ENCODE measurements around the gene USH2A. TPM values are rescaled to one million over a fixed set of nuclear protein-coding genes. Genes with fewer than 3 reads are reported as not detected.

The USH2A gene
- total RNA-seq, 2 donors from 2014 or later: not detected

DNA sequence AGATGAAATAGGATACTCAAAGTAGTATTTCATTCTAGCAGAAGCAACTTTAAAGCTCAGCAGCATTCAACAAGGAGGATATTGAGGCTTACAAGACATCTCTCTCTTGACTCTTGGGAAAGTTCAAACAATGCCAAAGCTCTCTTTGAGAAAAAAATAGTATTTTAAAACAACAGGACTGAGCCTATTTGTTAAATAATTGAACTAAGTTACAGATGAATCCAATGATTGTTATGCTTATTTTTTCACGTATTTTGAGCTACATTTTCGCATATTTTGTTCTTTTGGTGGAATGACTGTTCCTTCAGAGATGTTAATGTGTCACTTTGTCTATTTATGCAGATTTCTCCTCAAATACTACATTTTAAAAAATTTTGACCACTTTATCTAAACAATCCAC, 655.5 kb downstream of the USH2A start:
- peaks cover 5 to 7% of the 10 kb centered on the region in 2 donors for H3K9me3 Mint-ChIP-seq
- H3K36me3 Mint-ChIP-seq (ENCODE audit: insufficient read depth in 2 of 2): no peaks in the 10 kb centered on the region
- DNase-seq (no peak), ATAC-seq (replicated peaks in 1 of 2) (no peak)
- no peak overlapping the region for H3K4me3 Mint-ChIP-seq
- H3K27ac Mint-ChIP-seq: no peak overlapping the region
- H3K4me1 Mint-ChIP-seq (ENCODE audit: low read depth): no peaks in the 10 kb centered on the region
- H3K27me3 Mint-ChIP-seq (ENCODE audit: low read depth): no peaks in the 10 kb centered on the region

DNA sequence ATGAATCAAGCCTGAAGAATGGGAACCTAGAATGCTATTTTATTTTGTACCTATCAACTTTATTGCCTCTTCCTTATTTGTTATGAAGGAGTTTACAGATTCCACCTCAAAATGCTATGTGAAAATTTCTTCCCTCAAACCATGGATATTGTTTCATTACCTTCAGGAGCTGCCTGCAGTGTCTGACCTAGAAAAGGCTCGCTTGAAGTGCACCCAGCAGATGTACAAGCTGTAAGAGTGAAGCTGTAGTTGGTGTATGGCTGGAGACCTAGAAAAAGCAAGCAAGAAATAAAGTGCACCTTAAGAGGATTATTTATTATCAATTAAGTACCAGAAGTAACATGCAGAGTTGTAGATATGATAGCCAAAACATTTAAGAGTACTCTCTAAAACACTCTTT, 656.7 kb downstream of the USH2A start:
- Mint-ChIP-seq H3K4me1 (ENCODE audit: low read depth) (no peaks in the 10 kb centered on the region), H3K4me3 (no peak overlapping the region), H3K27ac (no peak overlapping the region), H3K36me3 (ENCODE audit: insufficient read depth in 2 of 2) (no peaks in the 10 kb centered on the region), H3K27me3 (ENCODE audit: low read depth) (no peaks in the 10 kb centered on the region), H3K9me3 (peaks cover 4 to 5% of the 10 kb centered on the region in 2 donors)
- no peak for DNase-seq
- ATAC-seq (replicated peaks in 1 of 2): no peak

DNA sequence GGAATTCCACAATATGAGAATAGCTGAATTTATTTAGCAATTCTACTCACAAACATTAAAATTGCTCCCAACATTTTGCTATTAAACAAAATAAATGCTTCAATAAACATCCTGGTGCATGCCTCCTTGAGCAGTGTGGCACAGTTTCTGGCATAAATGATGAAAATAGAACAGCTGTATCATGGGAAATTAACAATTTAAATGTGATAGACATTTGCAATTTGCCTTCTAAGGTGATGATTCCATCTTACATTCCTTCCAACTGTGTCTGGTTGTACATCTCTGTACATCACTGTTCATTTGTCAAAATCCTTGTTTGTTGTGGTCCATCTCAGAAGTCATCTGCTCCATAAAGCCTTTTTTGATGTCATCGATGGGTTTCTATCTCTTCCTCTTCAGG, 657.4 kb downstream of the USH2A start:
- Mint-ChIP-seq H3K4me1 (ENCODE audit: low read depth) (no peaks in the 10 kb centered on the region), H3K9me3 (peaks cover 4 to 5% of the 10 kb centered on the region in 2 donors), H3K27me3 (ENCODE audit: low read depth) (no peaks in the 10 kb centered on the region), H3K4me3 (no peak overlapping the region), H3K27ac (no peak overlapping the region), H3K36me3 (ENCODE audit: insufficient read depth in 2 of 2) (no peaks in the 10 kb centered on the region)
- DNase-seq (no peak), ATAC-seq (replicated peaks in 1 of 2) (no peak)

DNA sequence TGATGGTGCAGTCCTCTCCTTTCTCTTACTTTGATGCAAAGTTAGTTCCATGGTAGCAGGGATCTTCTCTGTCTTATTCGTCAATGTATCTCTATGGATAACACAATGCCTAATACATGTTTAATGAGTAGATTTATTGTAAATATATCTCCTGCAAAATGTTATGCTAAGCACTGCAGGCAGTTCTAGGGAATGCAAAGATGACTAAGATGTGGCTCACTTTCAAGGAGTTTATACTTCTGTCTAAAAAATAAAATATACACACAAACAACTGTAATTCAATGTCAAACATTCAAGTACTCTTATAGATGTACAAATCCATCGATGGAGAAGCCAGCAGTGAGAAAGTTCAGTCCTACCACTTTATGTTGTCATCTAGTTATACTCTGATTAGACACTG, 661.8 kb downstream of the USH2A start:
- H3K4me3 Mint-ChIP-seq: no peak overlapping the region
- ATAC-seq (replicated peaks in 1 of 2) (no peak), DNase-seq (no peak)
- no peaks in the 10 kb centered on the region for H3K27me3 Mint-ChIP-seq (ENCODE audit: low read depth)
- no peaks in the 10 kb centered on the region for H3K36me3 Mint-ChIP-seq (ENCODE audit: insufficient read depth in 2 of 2)
- H3K9me3 Mint-ChIP-seq: peaks cover 2 to 8% of the 10 kb centered on the region in 2 donors
- no peak overlapping the region for H3K27ac Mint-ChIP-seq
- no peaks in the 10 kb centered on the region for H3K4me1 Mint-ChIP-seq (ENCODE audit: low read depth)

DNA sequence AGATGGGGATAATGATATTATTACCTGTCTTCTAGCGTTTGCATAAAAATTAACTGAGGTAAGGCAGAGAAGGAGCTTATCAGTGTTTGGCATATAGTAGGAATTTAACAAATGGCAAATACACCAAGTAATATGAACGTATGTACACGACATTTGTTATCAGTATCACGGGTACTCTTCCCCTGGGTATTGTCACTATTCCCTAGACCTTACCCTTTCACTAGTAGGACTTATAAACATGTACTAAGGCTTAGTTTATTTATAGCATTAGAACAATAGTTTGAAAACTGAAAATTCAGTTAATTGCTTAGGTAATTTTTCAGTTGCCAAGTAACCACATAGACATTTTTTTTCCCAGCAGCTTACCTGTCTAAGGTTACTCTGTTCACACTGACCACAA, 669.1 kb downstream of the USH2A start:
- Mint-ChIP-seq H3K4me1 (ENCODE audit: low read depth) (no peaks in the 10 kb centered on the region), H3K27ac (no peak overlapping the region), H3K4me3 (no peak overlapping the region), H3K27me3 (ENCODE audit: low read depth) (no peaks in the 10 kb centered on the region), H3K9me3 (peaks cover 1 to 2% of the 10 kb centered on the region in 2 donors), H3K36me3 (ENCODE audit: insufficient read depth in 2 of 2) (no peaks in the 10 kb centered on the region)
- DNase-seq (no peak), ATAC-seq (replicated peaks in 1 of 2) (no peak)

DNA sequence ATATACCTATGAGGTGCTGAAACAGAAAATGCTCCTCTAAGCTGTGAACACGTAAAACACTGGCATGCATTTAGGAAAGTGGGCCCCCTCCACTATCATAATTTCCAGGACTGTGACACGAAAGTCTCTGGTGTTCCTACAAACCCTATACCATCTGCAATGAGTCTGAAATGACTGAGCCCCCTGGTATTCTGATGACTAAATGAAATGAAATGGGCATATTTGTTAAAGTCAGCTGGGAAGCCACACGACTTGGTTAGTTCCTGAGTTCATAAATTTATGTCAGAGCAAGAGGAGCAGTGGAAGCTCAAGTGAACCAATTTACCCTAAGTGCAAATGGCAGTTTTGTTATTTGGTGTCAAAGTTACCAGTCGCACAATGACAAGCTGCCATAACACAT, 673.8 kb downstream of the USH2A start:
- Mint-ChIP-seq H3K4me1 (ENCODE audit: low read depth) (no peaks in the 10 kb centered on the region), H3K36me3 (ENCODE audit: insufficient read depth in 2 of 2) (no peaks in the 10 kb centered on the region), H3K9me3 (peaks cover 0 to 1% of the 10 kb centered on the region in 2 donors), H3K4me3 (no peak overlapping the region), H3K27ac (no peak overlapping the region), H3K27me3 (ENCODE audit: low read depth) (no peaks in the 10 kb centered on the region)
- no peak for ATAC-seq (replicated peaks in 1 of 2)
- no peak for DNase-seq

DNA sequence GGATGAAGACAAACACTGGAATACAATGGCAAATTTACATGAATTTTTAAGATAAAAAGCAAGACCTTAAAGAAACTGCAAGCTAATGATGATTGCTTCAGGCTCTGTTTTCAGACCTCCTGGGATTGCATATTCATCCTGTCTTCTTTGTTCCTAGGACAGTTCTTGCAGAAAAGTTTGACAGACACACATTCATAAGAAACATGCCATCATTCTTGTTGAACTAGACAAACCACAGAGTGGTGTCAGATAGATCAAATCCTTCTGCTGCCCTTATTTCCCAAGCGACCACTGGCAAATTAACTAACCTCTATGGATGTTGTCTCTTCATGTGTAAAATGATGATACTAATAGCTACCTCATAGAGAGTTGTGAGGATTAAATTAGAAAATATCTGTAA, 674.8 kb downstream of the USH2A start:
- no peaks in the 10 kb centered on the region for H3K4me1 Mint-ChIP-seq (ENCODE audit: low read depth)
- H3K9me3 Mint-ChIP-seq: peaks cover 0 to 2% of the 10 kb centered on the region in 2 donors
- H3K4me3 Mint-ChIP-seq: no peak overlapping the region
- no peaks in the 10 kb centered on the region for H3K36me3 Mint-ChIP-seq (ENCODE audit: insufficient read depth in 2 of 2)
- DNase-seq (no peak), ATAC-seq (replicated peaks in 1 of 2) (no peak)
- H3K27ac Mint-ChIP-seq: no peak overlapping the region
- H3K27me3 Mint-ChIP-seq (ENCODE audit: low read depth): no peaks in the 10 kb centered on the region

DNA sequence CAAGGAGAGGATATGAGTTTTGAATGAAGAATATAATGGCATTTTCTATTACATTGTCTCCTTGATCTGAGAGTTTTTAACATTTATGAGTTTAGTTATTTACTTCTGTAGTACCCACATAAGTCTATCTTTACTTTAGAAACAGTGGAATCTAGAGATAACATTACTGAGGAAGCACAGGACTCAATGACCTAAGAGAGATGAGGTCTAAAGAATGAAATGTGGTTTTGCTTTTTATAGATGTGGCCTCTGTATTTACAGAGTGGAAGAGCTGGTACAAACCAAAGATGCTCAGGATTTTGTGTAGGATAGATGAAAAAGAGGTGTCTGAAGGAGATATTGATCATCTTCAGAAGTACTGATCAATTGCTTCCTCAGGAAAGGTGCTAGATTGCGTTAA, 678.8 kb downstream of the USH2A start:
- no peaks in the 10 kb centered on the region for H3K4me1 Mint-ChIP-seq (ENCODE audit: low read depth)
- H3K36me3 Mint-ChIP-seq (ENCODE audit: insufficient read depth in 2 of 2): no peaks in the 10 kb centered on the region

DNA sequence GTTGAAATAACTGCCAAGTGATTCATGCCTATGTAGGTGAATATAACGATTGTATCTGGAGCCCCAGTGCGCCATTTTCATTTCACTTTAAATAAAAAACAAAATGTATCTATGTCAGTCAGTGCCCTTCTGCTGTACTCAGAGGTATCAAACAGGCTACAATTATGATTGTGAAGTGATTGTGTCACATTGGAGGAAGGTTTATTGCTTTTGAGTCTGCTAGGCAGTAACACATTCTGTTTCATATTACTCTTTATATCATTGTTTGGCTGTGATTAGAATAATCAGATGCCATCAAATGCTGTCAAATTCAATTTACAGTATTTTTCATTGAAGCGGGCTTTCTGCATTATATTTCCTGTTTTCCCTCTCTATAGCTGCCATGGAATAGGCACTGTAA, 684.2 kb downstream of the USH2A start:
- Mint-ChIP-seq H3K9me3 (peaks cover 3 to 5% of the 10 kb centered on the region in 2 donors), H3K4me1 (ENCODE audit: low read depth) (no peaks in the 10 kb centered on the region), H3K4me3 (no peak overlapping the region), H3K36me3 (ENCODE audit: insufficient read depth in 2 of 2) (no peaks in the 10 kb centered on the region), H3K27me3 (ENCODE audit: low read depth) (no peaks in the 10 kb centered on the region), H3K27ac (no peak overlapping the region)
- ATAC-seq (replicated peaks in 1 of 2): no peak
- no peak for DNase-seq

More for the DNA sequence above, 678.8 kb downstream of the USH2A start:
- H3K4me3 Mint-ChIP-seq: no peak overlapping the region
- H3K27ac Mint-ChIP-seq: no peak overlapping the region
- no peak for ATAC-seq (replicated peaks in 1 of 2)
- H3K27me3 Mint-ChIP-seq (ENCODE audit: low read depth): no peaks in the 10 kb centered on the region
- peaks cover 0 to 2% of the 10 kb centered on the region in 2 donors for H3K9me3 Mint-ChIP-seq
- DNase-seq: no peak

DNA sequence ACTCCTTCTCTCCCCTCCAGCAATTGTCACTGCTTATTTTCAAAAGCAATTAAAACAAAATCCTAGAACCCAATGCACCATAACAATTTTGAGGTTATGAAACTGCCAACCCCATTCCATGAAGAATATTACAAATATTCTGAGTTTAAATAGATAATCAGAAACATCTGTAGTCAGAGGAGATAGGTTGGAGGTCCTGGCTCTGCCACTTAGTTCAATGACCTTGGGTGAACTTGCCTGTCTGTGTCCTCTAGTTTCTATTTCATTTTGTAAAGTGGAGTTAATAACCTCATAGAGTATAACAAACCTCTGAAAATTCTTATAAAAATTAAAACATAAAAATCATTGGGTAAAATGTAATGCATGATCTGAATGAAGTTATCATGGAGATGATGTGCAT, 691.5 kb downstream of the USH2A start:
- H3K9me3 Mint-ChIP-seq: peaks cover 7 to 8% of the 10 kb centered on the region in 2 donors
- no peak for ATAC-seq (replicated peaks in 1 of 2)
- H3K27me3 Mint-ChIP-seq (ENCODE audit: low read depth): no peaks in the 10 kb centered on the region
- no peak overlapping the region for H3K27ac Mint-ChIP-seq
- H3K4me1 Mint-ChIP-seq (ENCODE audit: low read depth): no peaks in the 10 kb centered on the region
- H3K4me3 Mint-ChIP-seq: no peak overlapping the region
- DNase-seq: no peak
- no peaks in the 10 kb centered on the region for H3K36me3 Mint-ChIP-seq (ENCODE audit: insufficient read depth in 2 of 2)

DNA sequence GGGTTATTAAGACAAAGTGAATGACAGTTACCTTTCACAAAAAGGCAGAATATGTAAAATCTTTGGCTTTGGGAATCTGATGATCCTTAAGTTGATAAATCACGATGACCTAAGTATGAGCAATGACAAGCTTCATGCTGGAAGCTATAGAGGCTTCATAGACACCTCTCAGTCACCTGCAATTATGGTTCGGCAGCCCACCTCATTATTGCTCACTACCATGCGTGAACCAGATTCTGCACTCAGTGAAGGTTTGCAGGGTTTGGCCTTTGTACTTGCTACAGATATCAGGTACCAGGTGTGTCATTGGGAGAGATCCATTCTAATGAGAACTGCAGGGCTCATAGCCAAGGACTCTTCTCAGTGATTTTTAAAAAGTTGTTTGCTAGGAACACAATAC, 692.6 kb downstream of the USH2A start:
- Mint-ChIP-seq H3K36me3 (ENCODE audit: insufficient read depth in 2 of 2) (no peaks in the 10 kb centered on the region), H3K27me3 (ENCODE audit: low read depth) (no peaks in the 10 kb centered on the region), H3K4me3 (no peak overlapping the region), H3K9me3 (peaks cover 7 to 8% of the 10 kb centered on the region in 2 donors), H3K4me1 (ENCODE audit: low read depth) (no peaks in the 10 kb centered on the region), H3K27ac (no peak overlapping the region)
- DNase-seq (no peak), ATAC-seq (replicated peaks in 1 of 2) (no peak)

DNA sequence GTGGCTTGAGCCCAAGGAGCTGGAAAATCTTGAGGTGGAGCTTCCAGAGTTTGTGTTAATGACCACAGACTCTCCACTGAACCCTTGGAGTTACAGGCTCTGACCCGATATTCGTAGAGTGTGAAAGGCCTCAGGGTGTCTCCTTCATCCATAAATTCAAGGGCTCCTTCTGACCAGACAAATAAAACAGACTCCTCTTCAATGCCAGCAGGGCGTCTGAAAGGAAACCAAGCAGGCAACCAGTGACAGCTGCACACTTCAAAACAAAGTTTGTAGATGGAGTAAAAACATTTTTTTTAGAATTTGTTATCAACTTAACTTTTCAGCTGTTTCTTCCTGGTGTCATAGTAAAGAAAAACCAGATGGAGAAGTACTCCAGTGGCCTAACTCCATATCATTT, 695.1 kb downstream of the USH2A start:
- peaks cover 2 to 4% of the 10 kb centered on the region in 2 donors for H3K9me3 Mint-ChIP-seq
- no peak overlapping the region for H3K27ac Mint-ChIP-seq
- H3K4me1 Mint-ChIP-seq (ENCODE audit: low read depth): no peaks in the 10 kb centered on the region
- DNase-seq (no peak), ATAC-seq (replicated peaks in 1 of 2) (no peak)
- H3K4me3 Mint-ChIP-seq: no peak overlapping the region
- H3K27me3 Mint-ChIP-seq (ENCODE audit: low read depth): no peaks in the 10 kb centered on the region
- H3K36me3 Mint-ChIP-seq (ENCODE audit: insufficient read depth in 2 of 2): no peaks in the 10 kb centered on the region

DNA sequence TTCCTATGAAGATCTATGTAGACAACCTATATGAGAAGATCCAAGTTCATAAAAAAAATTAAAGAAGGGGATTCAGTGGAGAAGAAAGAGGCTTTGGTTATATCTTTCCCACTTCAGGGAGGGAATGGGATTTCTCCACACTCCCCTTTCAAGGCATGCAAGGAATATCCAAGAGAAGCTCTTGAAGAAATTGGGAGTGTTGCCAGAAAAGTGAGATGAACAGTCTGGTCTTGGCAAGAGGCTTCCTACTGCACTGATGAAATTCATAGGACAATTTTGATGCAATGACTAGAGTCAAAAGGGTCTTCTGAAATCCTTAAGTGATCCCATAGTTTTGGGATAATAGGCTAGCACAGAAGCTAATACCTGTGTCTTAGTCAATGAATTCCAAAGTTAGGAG, 703.1 kb downstream of the USH2A start:
- no peaks in the 10 kb centered on the region for H3K36me3 Mint-ChIP-seq (ENCODE audit: insufficient read depth in 2 of 2)
- no peaks in the 10 kb centered on the region for H3K27me3 Mint-ChIP-seq (ENCODE audit: low read depth)
- H3K27ac Mint-ChIP-seq: no peak overlapping the region
- H3K9me3 Mint-ChIP-seq: peaks cover 2 to 4% of the 10 kb centered on the region in 2 donors
- no peaks in the 10 kb centered on the region for H3K4me1 Mint-ChIP-seq (ENCODE audit: low read depth)
- H3K4me3 Mint-ChIP-seq: no peak overlapping the region
- DNase-seq (no peak), ATAC-seq (replicated peaks in 1 of 2) (no peak)

DNA sequence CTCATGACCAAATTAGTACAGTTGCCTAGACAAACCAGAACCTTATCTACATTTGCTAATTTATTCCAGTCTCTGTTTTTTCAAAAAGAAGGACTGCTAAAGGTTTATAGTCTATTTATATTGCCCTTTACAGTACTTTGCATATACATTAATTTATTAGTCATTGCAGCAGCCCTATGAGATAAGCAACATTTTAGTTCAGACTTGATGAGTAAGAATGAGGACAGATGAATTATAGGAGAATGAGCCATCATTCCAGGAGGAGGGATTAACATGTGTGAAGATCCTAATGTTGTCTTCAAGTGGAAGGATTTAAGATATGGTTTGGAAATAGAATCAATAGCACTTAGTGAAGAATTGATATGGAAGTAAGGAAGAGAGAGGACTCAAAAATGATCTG, 703.7 kb downstream of the USH2A start:
- DNase-seq (no peak), ATAC-seq (replicated peaks in 1 of 2) (no peak)
- Mint-ChIP-seq H3K27ac (no peak overlapping the region), H3K27me3 (ENCODE audit: low read depth) (no peaks in the 10 kb centered on the region), H3K4me1 (ENCODE audit: low read depth) (no peaks in the 10 kb centered on the region), H3K4me3 (no peak overlapping the region), H3K9me3 (peaks cover 2 to 4% of the 10 kb centered on the region in 2 donors), H3K36me3 (ENCODE audit: insufficient read depth in 2 of 2) (no peaks in the 10 kb centered on the region)

Data from activated T-cell treated with anti-CD3 and anti-CD28 coated beads, Interleukin-2, amount 50 U/mL, for 72 hours (primary cell).